H1 (cell line): ENCODE measurements around the gene DLG5. TPM values are rescaled to one million over a fixed set of nuclear protein-coding genes. Genes with fewer than 3 reads are reported as not detected.

Experiments used
- CTCF ChIA-PET: fragments of 300-600 bp; sonication (Branson Sonifier 250); formaldehyde crosslinking; loops from one replicate; lab custom pipeline; 2021; ENCODE audit not compliant: partially characterized antibody; lab: Charles Lee
- POLR2A ChIA-PET: fragments of 300-600 bp; sonication (Branson Sonifier 250); formaldehyde crosslinking; loops from one replicate; lab custom pipeline; 2021; ENCODE audit warnings: inconsistent platforms; ENCODE audit not compliant: partially characterized antibody; lab: Charles Lee
- DNase-seq, 2 experiments: peaks; one replicate each; pipeline versions ENCODE4 v3.0.0 to v3.0.0-alpha.2; 2010 to 2022; ENCODE audit warnings: low spot score in 2 of 2, low read depth in 1 of 2, mixed read lengths in 1 of 2
- FAIRE-seq: peaks from 2 replicates; lab custom pipeline; 2011; peaks lifted over from hg19 to GRCh38; lab: Jason Lieb, UNC
- H2AFZ ChIP-seq: 2 replicates; pipeline ENCODE4 v1.8.1; 2012; ENCODE audit warnings: low read length, inconsistent platforms
- H2AK5ac ChIP-seq: 2 replicates; pipeline ENCODE4 v1.6.1; 2013; ENCODE audit warnings: low read depth, low read length
- H2BK120ac ChIP-seq: replicated peaks from 2 replicates; pipeline ENCODE3; 2013; ENCODE audit warnings: low read depth, low read length, inconsistent platforms
- H2BK12ac ChIP-seq: 2 replicates; pipeline ENCODE4 v1.6.1; 2013; ENCODE audit warnings: low read depth, low read length
- H2BK15ac ChIP-seq: 2 replicates; pipeline ENCODE4 v1.6.1; 2013; ENCODE audit warnings: low read length
- H2BK20ac ChIP-seq: 2 replicates; pipeline ENCODE4 v1.6.1; 2013; ENCODE audit warnings: low read length
- H2BK5ac ChIP-seq: 2 replicates; pipeline ENCODE4 v1.6.1; 2013; ENCODE audit warnings: low read depth, low read length
- H3K14ac ChIP-seq: 2 replicates; pipeline ENCODE4 v1.6.1; 2013; ENCODE audit warnings: inconsistent platforms; ENCODE audit not compliant: insufficient read length
- H3K18ac ChIP-seq: 2 replicates; pipeline ENCODE4 v1.6.1; 2013; ENCODE audit warnings: low read length; ENCODE audit errors: extremely low read depth
- H3K23ac ChIP-seq: 2 replicates; pipeline ENCODE4 v1.6.1; 2013; ENCODE audit warnings: inconsistent platforms; ENCODE audit not compliant: insufficient read length
- H3K23me2 ChIP-seq: 2 replicates; pipeline ENCODE4 v1.6.1; 2013; ENCODE audit warnings: low read depth, low read length
- H3K27ac ChIP-seq: 2 replicates; pipeline ENCODE4 v1.6.1; 2011; ENCODE audit warnings: low read depth, low read length, inconsistent platforms
- H3K27me3 ChIP-seq, 4 experiments: replicated peaks in 1 of 4; 1 replicate in 1 of 4; 2 replicates in 3 of 4; pipeline versions ENCODE4 v1.6.1 to v1.8.1; 2011 to 2013; ENCODE audit warnings: low read length in 3 of 4, mild to moderate bottlenecking in 3 of 4, inconsistent platforms in 2 of 4, mixed read lengths in 2 of 4, moderate library complexity in 1 of 4; ENCODE audit not compliant: control insufficient read depth in 3 of 4, insufficient read depth in 3 of 4; ENCODE audit errors: extremely low read depth in 1 of 4
- H3K36me3 ChIP-seq, 4 experiments: 2 replicates each; pipeline versions ENCODE4 v1.6.1 to v1.8.1; 2011 to 2013; ENCODE audit warnings: mild to moderate bottlenecking in 4 of 4, low read length in 3 of 4, moderate library complexity in 2 of 4, control low read depth in 1 of 4, inconsistent platforms in 1 of 4; ENCODE audit not compliant: insufficient read depth in 4 of 4, control insufficient read depth in 2 of 4
- H3K4ac ChIP-seq: replicated peaks from 2 replicates; pipeline ENCODE3; 2013; ENCODE audit warnings: low read length, low read depth, mixed read lengths, inconsistent platforms; ENCODE audit not compliant: insufficient read length
- H3K4me1 ChIP-seq, 4 experiments: replicated peaks in 1 of 4; 1 replicate in 1 of 4; 2 replicates in 3 of 4; pipeline versions ENCODE4 v1.6.1 to v1.8.1; 2011 to 2013; ENCODE audit warnings: low read length in 3 of 4, inconsistent platforms in 2 of 4, mixed read lengths in 1 of 4; ENCODE audit not compliant: insufficient read depth in 4 of 4, control insufficient read depth in 3 of 4
- H3K4me2 ChIP-seq, 2 experiments: 2 replicates each; pipeline versions ENCODE4 v1.6.1 to v1.8.1; 2011 to 2013; ENCODE audit warnings: low read depth in 2 of 2, low read length in 2 of 2, control low read depth in 1 of 2, inconsistent platforms in 1 of 2, mild to moderate bottlenecking in 1 of 2; ENCODE audit not compliant: insufficient read depth in 1 of 2
- H3K4me3 ChIP-seq, 4 experiments: fragments of 200-600, 300-600 bp in 1 of 4; sonication (generic), shearing (Covaris generic), sonication (Bioruptor Twin) in 1 of 4; 2 replicates each; pipeline versions ENCODE4 v1.5.1 to v1.8.1; 2011 to 2016; ENCODE audit warnings: low read length in 4 of 4, low read depth in 3 of 4, control low read depth in 2 of 4, inconsistent platforms in 2 of 4, mild to moderate bottlenecking in 2 of 4, mixed read lengths in 1 of 4, moderate library complexity in 1 of 4; ENCODE audit not compliant: insufficient read depth in 2 of 4; ENCODE audit errors: extremely low read depth in 1 of 4
- H3K56ac ChIP-seq: replicated peaks from 2 replicates; pipeline ENCODE3; 2013; ENCODE audit warnings: low read depth, mild to moderate bottlenecking, mixed read lengths, low read length, inconsistent platforms; ENCODE audit not compliant: insufficient read length
- H3K79me1 ChIP-seq: 2 replicates; pipeline ENCODE4 v1.6.1; 2013; ENCODE audit warnings: low read depth, low read length, control low read depth
- H3K79me2 ChIP-seq, 2 experiments: 2 replicates each; pipeline versions ENCODE4 v1.6.1 to v1.8.1; 2012 to 2013; ENCODE audit warnings: low read length in 2 of 2, mild to moderate bottlenecking in 2 of 2, inconsistent platforms in 1 of 2; ENCODE audit not compliant: insufficient read depth in 2 of 2, control insufficient read depth in 1 of 2
- H3K9ac ChIP-seq, 4 experiments: replicated peaks in 1 of 4; 1 replicate in 1 of 4; 2 replicates in 3 of 4; pipeline versions ENCODE4 v1.6.1 to v1.8.1; 2011 to 2013; ENCODE audit warnings: low read depth in 3 of 4, low read length in 3 of 4, control low read depth in 2 of 4, mild to moderate bottlenecking in 2 of 4, moderate library complexity in 2 of 4, inconsistent platforms in 1 of 4; ENCODE audit errors: extremely low read depth in 1 of 4
- H3K9me3 ChIP-seq, 2 experiments: 2 replicates each; pipeline versions ENCODE4 v1.6.1 to v1.8.1; 2012 to 2013; ENCODE audit warnings: mild to moderate bottlenecking in 2 of 2, moderate library complexity in 2 of 2, control low read depth in 1 of 2, inconsistent platforms in 1 of 2, low read depth in 1 of 2, low read length in 1 of 2, mixed read lengths in 1 of 2; ENCODE audit not compliant: insufficient read depth in 2 of 2
- H4K20me1 ChIP-seq, 2 experiments: replicated peaks in 1 of 2; 2 replicates each; pipeline versions ENCODE3 to v1.8.1; 2011 to 2013; ENCODE audit warnings: inconsistent platforms in 2 of 2, low read length in 2 of 2, mild to moderate bottlenecking in 1 of 2; ENCODE audit not compliant: insufficient read depth in 2 of 2, control insufficient read depth in 1 of 2
- H4K5ac ChIP-seq: 2 replicates; pipeline ENCODE4 v1.6.1; 2013; ENCODE audit warnings: low read length, low read depth, mixed read lengths, inconsistent platforms; ENCODE audit not compliant: insufficient read length
- H4K8ac ChIP-seq: 2 replicates; pipeline ENCODE4 v1.8.0; 2013; ENCODE audit warnings: mild to moderate bottlenecking, moderate library complexity, low read length, inconsistent platforms; ENCODE audit not compliant: insufficient read depth; ENCODE audit errors: extremely low read depth
- H4K91ac ChIP-seq: replicated peaks from 2 replicates; pipeline ENCODE3; 2013; ENCODE audit warnings: low read length, mixed read lengths, inconsistent platforms; ENCODE audit not compliant: insufficient read length
- BRCA1 ChIP-seq: IDR thresholded peaks from 2 replicates; pipeline ENCODE4 v1.6.1; 2012; ENCODE audit warnings: low read depth, low read length, improper control_type of control experiment
- CBX5 ChIP-seq: fragments of 300-800, 300-1000 bp; sonication (generic); IDR thresholded peaks from 2 replicates; pipeline ENCODE4 v1.7.1; 2016; ENCODE audit warnings: antibody characterized with exemption, low read length, low read depth
- EGR1 ChIP-seq: IDR thresholded peaks from 2 replicates; pipeline ENCODE4 v1.6.1; 2011; ENCODE audit warnings: low read depth, low read length, borderline replicate concordance
- EZH2 ChIP-seq: fragments of 200-600 bp; sonication (generic); IDR thresholded peaks from 2 replicates; pipeline ENCODE4 v1.7.1; 2012; ENCODE audit warnings: low read depth, mild to moderate bottlenecking, moderate library complexity, low read length, inconsistent platforms; ENCODE audit not compliant: severe bottlenecking
- HDAC2 ChIP-seq, 2 experiments: fragments of 300-600 bp in 1 of 2; sonication (generic) in 1 of 2; IDR thresholded peaks; 2 replicates each; pipeline ENCODE4 v1.6.1; 2011 to 2012; ENCODE audit warnings: low read depth in 2 of 2, low read length in 2 of 2, mild to moderate bottlenecking in 2 of 2, moderate library complexity in 2 of 2, borderline replicate concordance in 1 of 2, inconsistent platforms in 1 of 2
- KDM5A ChIP-seq: fragments of 200-600 bp; IDR thresholded peaks from 2 replicates; pipeline ENCODE4 v1.7.1; 2012; ENCODE audit warnings: mild to moderate bottlenecking, low read length, inconsistent platforms, mixed read lengths
- MAFK ChIP-seq: IDR thresholded peaks from 2 replicates; pipeline ENCODE4 v1.6.1; 2012; ENCODE audit warnings: low read depth, mild to moderate bottlenecking, improper control_type of control experiment, low read length
- NANOG ChIP-seq: IDR thresholded peaks from 2 replicates; pipeline ENCODE4 v1.6.1; 2011; ENCODE audit warnings: low read length, low read depth, mild to moderate bottlenecking, inconsistent platforms; ENCODE audit not compliant: insufficient read depth, poor library complexity, severe bottlenecking
- NRF1 ChIP-seq: IDR thresholded peaks from 2 replicates; pipeline ENCODE4 v1.6.1; 2011; ENCODE audit warnings: mild to moderate bottlenecking, low read depth, low read length, improper control_type of control experiment
- POLR2A ChIP-seq, 2 experiments: IDR thresholded peaks; 1 replicate in 1 of 2; 2 replicates in 1 of 2; pipeline ENCODE4 v1.6.1; 2011; ENCODE audit warnings: low read depth in 2 of 2, low read length in 2 of 2, mild to moderate bottlenecking in 2 of 2; ENCODE audit errors: control extremely low read depth in 1 of 2
- TBP ChIP-seq: IDR thresholded peaks from 2 replicates; pipeline ENCODE4 v1.6.1; 2011; ENCODE audit warnings: low read depth, low read length, improper control_type of control experiment
- TEAD4 ChIP-seq: IDR thresholded peaks from 2 replicates; pipeline ENCODE4 v1.6.1; 2012; ENCODE audit warnings: low read depth, low read length, inconsistent platforms, mixed read lengths
- WGBS, 2 experiments: shearing (Covaris generic) in 1 of 2; methylation state at CpG; one replicate each; pipeline versions ENCODE4 v1.1.6 to v1.1.7; 2013 to 2015; ENCODE audit warnings: low lambda C conversion rate in 2 of 2, mixed read lengths in 2 of 2, inconsistent platforms in 1 of 2, low coverage in 1 of 2, missing lambda C conversion rate in 1 of 2; ENCODE audit not compliant: insufficient replicate concordance in 2 of 2, insufficient coverage in 1 of 2, insufficient read length in 1 of 2; ENCODE audit errors: extremely low coverage in 1 of 2, missing lambda C conversion rate in 1 of 2; 5-methylcytosine and 5-hydroxymethylcytosine counted together
- polyA plus RNA-seq, 7 experiments: library from polyadenylated mRNA; depleted of rRNA in 3 of 7; stranded (reverse) in 5 of 7; unstranded in 2 of 7; fragments of >200 nt in 5 of 7; fragments of 200-250 nt in 2 of 7; gene quantifications; 1 replicate in 5 of 7; 2 replicates in 1 of 7; 4 replicates in 1 of 7; pipeline versions ENCODE4 v1.2.1 to v1.2.3, GENCODE V29; 2011 to 2013; ENCODE audit warnings: missing spikeins in 2 of 7, mixed read lengths in 2 of 7
- total RNA-seq: library from RNA; stranded (reverse); fragmentation: NEBNext Ultra II Directional; extraction: Animal tissue kit (Norgen Biotek cat#: 25700); gene quantifications from 2 replicates; pipeline ENCODE4 v1.2.1, GENCODE V29; 2021

The DLG5 gene
- total and polyA plus RNA-seq, 2 of the 8 experiments (the other 6 are each of a cell fraction or from before 2014, with no cell fraction given): 15.6 to 71.4 TPM

- FAIRE-seq: no peak
- TF ChIP-seq POLR2A (IDR thresholded peaks at IDR 0.05; ENCODE audit: control extremely low read depth in 1 of 2, low read depth in 2 of 2, low read length in 2 of 2): no peak
- no peak for TF ChIP-seq KDM5A
- no peak for TF ChIP-seq HDAC2 (IDR thresholded peaks at IDR 0.05; ENCODE audit: borderline replicate concordance in 1 of 2, low read depth in 2 of 2, low read length in 2 of 2)
- no peak for TF ChIP-seq EZH2
- no peak for TF ChIP-seq NANOG
- TF ChIP-seq MAFK: no peak
- no peak for TF ChIP-seq TEAD4
- no peak for TF ChIP-seq BRCA1
- no peak for TF ChIP-seq CBX5
- TF ChIP-seq EGR1: no peak
- no peak for TF ChIP-seq TBP
- TF ChIP-seq NRF1: no peak
Measured at GRCh38 chr10:77810446-77811335, 115.9 kb downstream of the DLG5 start.

More at GRCh38 chr10:77810446-77811335, 115.9 kb downstream of the DLG5 start:
- Histone ChIP-seq H2BK20ac (no peak overlapping the region), H3K4ac (no peak overlapping the region), H2BK15ac (no peak overlapping the region), H3K27ac (no peak overlapping the region), H2BK5ac (no peak overlapping the region), H3K79me1 (peaks cover 2% of the 10 kb centered on the region), H4K8ac (no peak overlapping the region), H4K20me1 (peaks cover 0 to 5% of the 10 kb centered on the region in 2 experiments), H3K79me2 (no peaks in the 10 kb centered on the region), H2AK5ac (no peak overlapping the region), H3K23ac (no peak overlapping the region), H3K36me3 (peaks cover 5 to 54% (median 38%) of the 10 kb centered on the region in 4 experiments; a peak in 6 of 8 replicates), H3K4me1 (no peaks in the 10 kb centered on the region), H3K9ac (no peak overlapping the region), H3K4me3 (no peak overlapping the region), H2BK12ac (no peak overlapping the region), H4K91ac (no peak overlapping the region), H3K23me2 (no peaks in the 10 kb centered on the region), H2AFZ (no peak overlapping the region), H4K5ac (no peak overlapping the region), H2BK120ac (no peak overlapping the region), H3K9me3 (no peaks in the 10 kb centered on the region), H3K14ac (no peak overlapping the region), H3K56ac (no peak overlapping the region), H3K18ac (no peak overlapping the region), H3K4me2 (no peak overlapping the region), H3K27me3 (no peaks in the 10 kb centered on the region)
- no peak for DNase-seq
- ChIA-PET CTCF (interaction anchor here (0.6 to 2.2 kb wide), 5 partner anchors 9 to 94 kb away, joined by 3 to 10 read pairs (median 4); no protein-coding TSS in a partner anchor), POLR2A (interaction anchor here (0.6 to 2.1 kb wide), 3 partner anchors 14 to 163 kb away, joined by 3 to 5 read pairs (median 5); no protein-coding TSS in a partner anchor)
- WGBS, 2 experiments: 94% methylated on average over 22 of the region's 23 CpGs; no CpG with 5 or more reads in 1 of the 2 experiments
